ENCODE measurements around the gene FZD10. TPM values are rescaled to one million over a fixed set of nuclear protein-coding genes. Genes with fewer than 3 reads are reported as not detected.

Gene FZD10
- total and polyA plus RNA-seq, 8 donors = 0.12 to 3.2 (median 0.72) TPM; not detected in 3

DNA sequence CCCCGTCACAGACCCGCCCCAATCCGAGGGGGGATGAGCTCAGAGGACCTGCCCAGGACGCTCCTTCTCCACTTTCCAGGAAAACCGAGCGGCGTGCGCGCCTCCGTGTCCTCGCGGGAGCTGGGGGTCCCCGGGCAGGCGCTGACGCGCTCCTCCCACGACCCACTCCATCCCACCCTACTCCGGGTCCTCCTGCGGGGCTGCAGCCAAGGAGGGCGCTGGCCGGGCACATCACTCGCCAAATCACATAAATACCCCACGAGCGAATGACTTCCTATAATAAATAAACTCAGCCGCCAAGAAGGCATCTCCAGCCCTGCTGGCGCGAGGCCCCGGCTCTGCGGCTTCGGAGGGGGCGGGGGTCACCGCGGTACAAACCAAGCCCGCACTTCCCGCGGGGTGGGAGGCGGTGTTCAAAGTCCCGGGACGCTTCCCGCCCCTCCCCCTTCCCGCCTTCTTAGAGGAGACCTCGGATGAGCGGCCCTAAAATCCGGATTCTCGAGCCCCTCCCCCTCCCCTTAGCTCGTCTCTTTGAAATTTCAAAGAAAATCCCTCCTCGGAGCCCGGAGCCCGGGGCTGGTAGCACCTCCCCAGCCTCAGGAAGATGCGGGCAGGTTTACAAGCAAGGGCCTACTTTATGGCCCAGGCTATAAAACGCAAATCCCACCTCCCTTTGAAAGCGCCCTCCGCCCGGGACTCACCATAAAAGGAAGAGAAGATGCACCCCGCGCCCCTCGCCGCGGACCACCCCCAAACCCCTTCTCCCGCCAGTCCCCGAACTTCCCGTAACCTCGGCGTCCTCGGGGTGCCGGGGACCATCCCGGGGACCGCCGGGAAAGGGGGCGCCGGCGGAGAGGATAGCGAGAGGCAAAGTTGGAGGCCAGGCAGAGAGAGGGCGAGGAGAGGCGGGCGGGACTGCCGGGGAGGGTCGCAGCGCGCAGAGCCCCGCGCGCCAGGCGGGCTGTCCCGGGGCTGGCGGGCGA, 712 bp upstream of the FZD10 start:
- intact Hi-C loops (cut with DNase I; ENCODE audit: low total_unique reads) = no loop called here
- no peaks in the 10 kb centered on the region for H3K9me3 ChIP-seq
- H3K4me3 ChIP-seq = peak overlapping the region; percentile 33 to 50 (median 42)
- peaks cover 17 to 95% (median 52%) of the 10 kb centered on the region in 3 donors for H3K27me3 ChIP-seq
- 1 to 6% (median 3%) methylated on average over 55 to 87 of the region's 87 CpGs for WGBS, 5 donors
- no peaks in the 10 kb centered on the region for H3K36me3 ChIP-seq
- TF ChIP-seq POLR2AphosphoS5 (IDR thresholded peaks at IDR 0.05) (no peak), EP300 (IDR thresholded peaks at IDR 0.05) (no peak), POLR2A (IDR thresholded peaks at IDR 0.05) (no peak)
- TF ChIP-seq, protein P1, sequence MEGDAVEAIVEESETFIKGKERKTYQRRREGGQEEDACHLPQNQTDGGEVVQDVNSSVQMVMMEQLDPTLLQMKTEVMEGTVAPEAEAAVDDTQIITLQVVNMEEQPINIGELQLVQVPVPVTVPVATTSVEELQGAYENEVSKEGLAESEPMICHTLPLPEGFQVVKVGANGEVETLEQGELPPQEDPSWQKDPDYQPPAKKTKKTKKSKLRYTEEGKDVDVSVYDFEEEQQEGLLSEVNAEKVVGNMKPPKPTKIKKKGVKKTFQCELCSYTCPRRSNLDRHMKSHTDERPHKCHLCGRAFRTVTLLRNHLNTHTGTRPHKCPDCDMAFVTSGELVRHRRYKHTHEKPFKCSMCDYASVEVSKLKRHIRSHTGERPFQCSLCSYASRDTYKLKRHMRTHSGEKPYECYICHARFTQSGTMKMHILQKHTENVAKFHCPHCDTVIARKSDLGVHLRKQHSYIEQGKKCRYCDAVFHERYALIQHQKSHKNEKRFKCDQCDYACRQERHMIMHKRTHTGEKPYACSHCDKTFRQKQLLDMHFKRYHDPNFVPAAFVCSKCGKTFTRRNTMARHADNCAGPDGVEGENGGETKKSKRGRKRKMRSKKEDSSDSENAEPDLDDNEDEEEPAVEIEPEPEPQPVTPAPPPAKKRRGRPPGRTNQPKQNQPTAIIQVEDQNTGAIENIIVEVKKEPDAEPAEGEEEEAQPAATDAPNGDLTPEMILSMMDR (IDR thresholded peaks at IDR 0.05) = no peak
- peaks cover 0 to 33% (median 23%) of the 10 kb centered on the region in 4 donors for H3K4me1 ChIP-seq
- peak overlapping the region in 1 of 5 donors; percentile 38 for H3K27ac ChIP-seq
- DNase-seq = peak in 1 of 2 donors; percentile 82

GRCh38 chr12:130162745-130163460, 639 bp downstream of the FZD10 start:
- H3K27me3 ChIP-seq = peaks cover 17 to 98% (median 45%) of the 10 kb centered on the region in 3 donors

GRCh38 chr12:130163461-130164215, 1.4 kb downstream of the FZD10 start:
- Histone ChIP-seq H3K27me3 (peaks cover 17 to 98% (median 45%) of the 10 kb centered on the region in 3 donors), H3K4me1 (peaks cover 0 to 33% (median 23%) of the 10 kb centered on the region in 4 donors), H3K36me3 (no peaks in the 10 kb centered on the region), H3K9me3 (no peaks in the 10 kb centered on the region), H3K4me3 (peak overlapping the region in 2 of 4 donors; percentile 47 to 50), H3K27ac (no peak overlapping the region)
- 9 to 35% (median 16%) methylated on average over 30 to 71 of the region's 71 CpGs for WGBS, 5 donors
- TF ChIP-seq POLR2AphosphoS5 (IDR thresholded peaks at IDR 0.05) (no peak), EP300 (IDR thresholded peaks at IDR 0.05) (no peak), POLR2A (IDR thresholded peaks at IDR 0.05) (no peak)
- TF ChIP-seq, protein P1 (IDR thresholded peaks at IDR 0.05) = no peak
- intact Hi-C loops (cut with DNase I; ENCODE audit: low total_unique reads) = no loop called here
- peak; percentile 20 for DNase-seq

More at GRCh38 chr12:130162745-130163460, 639 bp downstream of the FZD10 start:
- Histone ChIP-seq H3K27ac (no peak overlapping the region), H3K9me3 (no peaks in the 10 kb centered on the region), H3K4me1 (peaks cover 0 to 33% (median 23%) of the 10 kb centered on the region in 4 donors), H3K36me3 (no peaks in the 10 kb centered on the region), H3K4me3 (peak overlapping the region; percentile 33 to 50 (median 42))
- WGBS, 5 donors = 3 to 10% (median 4%) methylated on average over 11 to 78 of the region's 78 CpGs
- peak in 1 of 2 donors; percentile 30 for DNase-seq
- intact Hi-C loops (cut with DNase I; ENCODE audit: low total_unique reads) = no loop called here
- TF ChIP-seq POLR2A (IDR thresholded peaks at IDR 0.05) = no peak
- TF ChIP-seq, protein P1 (IDR thresholded peaks at IDR 0.05) = no peak

GRCh38 chr12:130164216-130164542, 1.9 kb downstream of the FZD10 start:
- no peak for TF ChIP-seq POLR2AphosphoS5 (IDR thresholded peaks at IDR 0.05)
- TF ChIP-seq, protein P1 (IDR thresholded peaks at IDR 0.05) = no peak
- TF ChIP-seq EP300 (IDR thresholded peaks at IDR 0.05) = no peak
- TF ChIP-seq POLR2A (IDR thresholded peaks at IDR 0.05) = no peak
- intact Hi-C loops (cut with DNase I; ENCODE audit: low total_unique reads) = no loop called here
- peak in 1 of 2 donors; percentile 10 for DNase-seq
- no peaks in the 10 kb centered on the region for H3K9me3 ChIP-seq
- no peak overlapping the region for H3K4me3 ChIP-seq
- peaks cover 17 to 98% (median 45%) of the 10 kb centered on the region in 3 donors for H3K27me3 ChIP-seq
- H3K4me1 ChIP-seq = peaks cover 0 to 33% (median 23%) of the 10 kb centered on the region in 4 donors
- H3K36me3 ChIP-seq = no peaks in the 10 kb centered on the region
- WGBS, 5 donors = 22 to 30% (median 24%) methylated on average over 10 to 18 of the region's 18 CpGs
- H3K27ac ChIP-seq = no peak overlapping the region
